HG03378 (cell line): ENCODE measurements around the gene PDE11A.
"Not testable (repeated sequence)": the region's sequence is repeated elsewhere in the genome, so short reads cannot be mapped to it uniquely, and the experiment has no call there.

Experiments used
- ATAC-seq: cut with Tn5 transposase; IDR thresholded peaks from one replicate; pipeline ENCODE4 v1.9.1; 2021; ENCODE audit warnings: mild to moderate bottlenecking, moderate library complexity; ENCODE audit not compliant: unreplicated experiment

Gene PDE11A

GRCh38 chr2:178072383-178073301 lies at the start of gene PDE11A:
Gene PDE11A (minus strand): TSS chr2:178072777. CDS start chr2:178072437, 340 bp downstream.
- no peak for ATAC-seq

GRCh38 chr2:178119179-178119922 lies 46.8 kb upstream of the PDE11A start:
- no peak for ATAC-seq

- no peak for ATAC-seq
These were observed 45.1 kb upstream of the PDE11A start for GRCh38 chr2:178117725-178118124.

- no peak for ATAC-seq
These were observed 42.7 kb upstream of the PDE11A start for GRCh38 chr2:178115271-178115670.

- ATAC-seq: peak; percentile 34
These were observed 41.9 kb upstream of the PDE11A start for GRCh38 chr2:178114462-178114861.

GRCh38 chr2:178112202-178113152 lies 39.9 kb upstream of the PDE11A start, which contains the start of gene RBM45:
Gene RBM45 (plus strand): TSS chr2:178112437. CDS start chr2:178112547, 110 bp downstream.
- peak; percentile 91 for ATAC-seq

GRCh38 chr2:178111743-178112142 lies 39.2 kb upstream of the PDE11A start:
- ATAC-seq: peak; percentile 1

GRCh38 chr2:178110681-178111080 lies 38.1 kb upstream of the PDE11A start:
- no peak for ATAC-seq

- ATAC-seq: peak; percentile 24
These were observed 37.2 kb upstream of the PDE11A start for GRCh38 chr2:178109813-178110212.

GRCh38 chr2:178108176-178108575 lies 35.6 kb upstream of the PDE11A start:
- no peak for ATAC-seq

GRCh38 chr2:178106053-178106452 lies 33.5 kb upstream of the PDE11A start:
- no peak for ATAC-seq

GRCh38 chr2:178105566-178105965 lies 33.0 kb upstream of the PDE11A start:
- no peak for ATAC-seq

- no peak for ATAC-seq
These were observed 28.9 kb upstream of the PDE11A start for GRCh38 chr2:178101321-178102079.

- no peak for ATAC-seq
These were observed 20.9 kb upstream of the PDE11A start for GRCh38 chr2:178093471-178093870.

GRCh38 chr2:178088774-178089270 lies 16.2 kb upstream of the PDE11A start:
- no peak for ATAC-seq

- no peak for ATAC-seq
These were observed 11.7 kb upstream of the PDE11A start for GRCh38 chr2:178084273-178084672.

- no peak for ATAC-seq
These were observed 9.9 kb upstream of the PDE11A start for GRCh38 chr2:178082408-178083045.

GRCh38 chr2:178079279-178079678 lies 6.7 kb upstream of the PDE11A start:
- not testable (repeated sequence) for ATAC-seq

GRCh38 chr2:178076130-178076529 lies 3.6 kb upstream of the PDE11A start:
- no peak for ATAC-seq
